ENCODE measurements around the gene PCSK4. TPM values are rescaled to one million over a fixed set of nuclear protein-coding genes. Genes with fewer than 3 reads are reported as not detected.
"Not testable (repeated sequence)": the region's sequence is repeated elsewhere in the genome, so short reads cannot be mapped to it uniquely, and the experiment has no call there.

PCSK4 gene
- total RNA-seq, 1 donor from 2014 or later, result 4.9 TPM

DNA sequence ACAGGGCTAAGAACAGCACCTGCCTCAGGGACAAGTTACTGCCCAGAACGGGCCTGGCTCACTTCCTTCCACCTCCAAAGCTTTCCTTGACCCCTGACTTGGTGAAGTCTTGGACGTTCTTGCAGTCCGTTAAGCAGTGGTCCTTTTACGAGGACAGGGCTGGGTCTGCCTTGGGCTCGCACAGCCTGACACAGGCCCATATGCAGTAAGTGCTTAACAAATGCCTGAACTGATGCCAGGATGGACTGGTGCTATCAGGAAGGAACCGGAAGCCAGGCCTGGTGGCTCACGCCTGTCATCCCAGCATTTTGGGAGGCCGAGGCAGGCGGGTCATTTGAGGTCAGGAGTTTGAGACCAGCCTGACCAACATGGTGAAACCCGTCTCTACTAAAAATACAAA, 31.9 kb upstream of the PCSK4 start:
- no peak for DNase-seq (ENCODE audit: low read depth)

GRCh38 chr19:1521636-1522035, 31.5 kb upstream of the PCSK4 start:
- DNase-seq (ENCODE audit: low read depth), result no peak

DNA sequence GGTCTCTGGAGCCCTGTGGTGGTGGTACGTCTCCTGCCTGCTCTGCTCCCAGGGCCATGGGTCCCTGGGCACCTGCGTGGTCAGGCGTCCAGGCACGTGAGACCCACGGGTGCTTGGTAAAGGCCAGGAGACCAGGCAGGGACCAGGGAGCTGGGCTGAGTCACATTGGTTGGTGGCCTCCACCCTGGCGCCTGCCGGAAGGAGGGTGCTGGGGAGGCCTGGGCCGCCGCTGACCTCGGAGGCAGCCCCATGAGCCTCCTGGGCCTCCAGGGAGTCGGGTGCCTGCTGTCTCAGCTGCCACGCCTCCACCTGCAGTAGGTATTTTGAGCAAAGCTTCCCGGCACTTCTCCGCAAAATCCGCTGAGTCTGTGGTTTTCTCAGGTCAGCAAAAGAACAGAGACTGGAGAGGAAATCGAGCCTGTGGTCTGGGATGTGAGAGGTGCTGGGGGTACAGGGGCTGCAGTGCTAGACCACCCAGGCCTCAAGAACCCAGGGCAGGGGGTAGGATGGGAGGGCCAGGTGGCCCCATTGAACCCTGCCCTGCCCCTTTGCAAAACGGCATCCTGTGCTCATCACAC, 30.1 kb upstream of the PCSK4 start:
- DNase-seq (ENCODE audit: low read depth), result no peak

- DNase-seq (ENCODE audit: low read depth), result not testable (repeated sequence)
Observed at GRCh38 chr19:1519802-1520201, 29.7 kb upstream of the PCSK4 start.

DNA sequence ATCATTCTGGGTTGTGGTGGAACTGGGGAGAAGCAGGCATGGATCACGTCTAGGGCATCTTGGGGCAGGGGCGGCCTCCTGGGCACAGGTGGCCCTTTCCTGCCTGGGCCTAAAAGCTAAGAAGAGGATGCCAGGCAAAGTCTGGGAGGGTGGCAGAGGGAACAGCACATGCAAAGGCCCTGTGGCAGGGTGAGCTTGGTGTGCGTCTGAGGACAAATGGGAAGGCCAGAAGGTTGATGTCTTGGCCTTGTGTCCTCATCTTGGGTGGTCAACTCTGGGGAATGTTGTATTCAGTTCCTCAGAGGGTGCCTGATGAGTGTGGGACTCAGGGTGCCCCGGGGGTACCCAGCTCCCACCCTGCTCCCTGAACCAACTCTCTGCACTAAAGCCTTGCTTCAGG, 28.3 kb upstream of the PCSK4 start:
- DNase-seq (ENCODE audit: low read depth), result no peak

DNA sequence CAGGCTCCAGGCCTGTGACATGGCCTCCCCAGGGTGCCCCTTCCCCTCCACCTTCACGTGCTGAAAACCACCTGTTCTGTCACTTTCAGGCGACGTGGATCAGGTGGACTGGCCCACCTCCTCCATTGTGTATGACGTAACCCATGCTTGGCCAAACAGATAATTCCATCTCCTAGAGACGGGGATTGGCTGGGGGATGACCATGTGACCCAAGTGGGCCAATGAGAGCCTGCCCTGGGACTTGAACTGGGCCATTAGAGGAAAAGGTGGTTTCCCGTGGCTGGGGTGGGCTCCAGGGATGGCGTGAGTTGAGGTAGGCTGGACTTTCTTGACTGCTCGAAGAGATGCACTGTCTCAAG, 26.2 kb upstream of the PCSK4 start:
- no peak for DNase-seq (ENCODE audit: low read depth)

DNA sequence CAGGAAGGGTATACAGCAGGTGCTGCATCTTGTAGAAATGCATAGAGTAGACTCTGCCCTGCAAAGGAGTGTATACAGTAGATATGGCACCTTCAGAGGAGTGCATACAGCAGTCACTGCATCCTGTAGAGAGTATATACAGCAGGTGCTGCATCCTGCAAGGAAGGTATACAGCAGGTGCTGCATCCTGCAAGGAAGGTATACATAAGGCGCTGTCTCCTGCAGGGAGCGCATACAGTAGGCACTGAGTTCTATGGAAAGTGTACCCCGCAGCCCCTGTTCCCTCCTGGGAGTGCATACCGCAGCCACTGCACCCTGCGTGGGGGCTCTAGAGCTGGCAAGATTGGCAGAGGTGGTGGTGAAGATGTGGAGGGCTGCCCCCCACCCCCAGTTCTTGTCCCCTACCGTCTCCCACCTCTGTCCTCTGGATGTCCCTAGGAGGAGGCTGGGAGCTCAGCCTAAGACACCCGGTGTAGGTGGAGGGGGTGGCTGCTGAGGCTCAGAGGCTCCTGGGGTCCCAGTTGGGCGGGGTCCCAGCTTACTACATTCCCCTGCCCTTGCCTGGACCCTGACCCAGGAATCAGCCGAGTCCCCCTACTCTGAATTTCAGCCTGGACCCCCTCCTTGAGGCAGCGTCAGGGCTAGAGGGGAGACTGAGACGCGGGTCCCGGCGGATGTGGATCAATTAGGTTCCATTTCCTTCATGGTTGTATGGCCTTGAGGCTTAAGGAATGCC, 25.0 kb upstream of the PCSK4 start:
- no peak for DNase-seq (ENCODE audit: low read depth)

- DNase-seq (ENCODE audit: low read depth), result no peak
Observed at GRCh38 chr19:1514295-1514661, 24.1 kb upstream of the PCSK4 start.

GRCh38 chr19:1513499-1514294, 23.5 kb upstream of the PCSK4 start:
- no peak for DNase-seq (ENCODE audit: low read depth)

DNA sequence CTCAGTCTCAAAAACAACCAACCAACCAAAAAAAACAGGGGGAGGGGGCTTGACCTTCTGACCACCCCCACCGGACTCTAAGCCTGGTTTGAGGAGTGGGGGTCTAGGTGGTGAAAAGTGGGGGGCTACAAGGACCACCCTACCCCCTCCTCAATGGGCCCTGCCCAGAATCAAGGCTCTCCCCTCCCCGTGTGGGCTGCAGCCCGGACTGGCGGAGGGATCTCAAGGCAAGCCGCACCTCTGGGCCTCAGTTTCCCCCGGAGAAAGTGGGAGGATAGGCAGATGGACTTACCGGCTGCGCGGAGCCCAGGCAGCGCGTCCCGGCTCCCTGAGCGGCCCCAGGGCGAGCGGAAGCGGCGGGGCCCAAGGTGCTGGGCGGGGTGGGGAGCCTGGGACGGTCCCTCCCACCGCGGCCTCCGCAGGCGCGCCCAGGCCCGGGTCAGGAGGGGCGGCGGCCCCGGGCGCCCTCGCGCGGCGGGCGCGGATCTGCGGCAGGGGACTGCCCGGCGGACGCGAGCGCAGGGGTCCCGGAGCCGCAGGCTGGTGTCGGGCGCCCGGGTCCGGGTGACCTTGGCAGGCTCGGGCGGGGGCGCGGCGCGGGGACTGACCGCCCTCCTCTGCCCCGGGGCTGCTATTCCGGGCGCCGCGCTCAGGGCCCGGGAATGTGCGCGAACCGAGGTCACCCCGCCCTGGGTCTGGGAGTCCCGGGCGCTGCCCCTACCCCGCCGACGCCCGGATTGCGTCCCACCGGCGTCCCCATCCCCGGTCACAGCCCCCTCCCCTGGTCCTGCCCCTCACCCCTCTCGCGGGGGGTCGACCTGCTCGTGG, 22.7 kb upstream of the PCSK4 start, which contains the start of gene ADAMTSL5:
ADAMTSL5 (minus strand) TSS at position 349 of the 828 bp plus-strand sequence. CDS start 2,076 bp downstream, outside the sequence.
- DNase-seq (ENCODE audit: low read depth), result no peak

GRCh38 chr19:1511318-1512317, 21.5 kb upstream of the PCSK4 start:
- no peak for DNase-seq (ENCODE audit: low read depth)

- no peak for DNase-seq (ENCODE audit: low read depth)
Observed at GRCh38 chr19:1510807-1511206, 20.7 kb upstream of the PCSK4 start.

GRCh38 chr19:1510442-1510806, 20.3 kb upstream of the PCSK4 start:
- no peak for DNase-seq (ENCODE audit: low read depth)

- no peak for DNase-seq (ENCODE audit: low read depth)
Observed at GRCh38 chr19:1509602-1510441, 19.7 kb upstream of the PCSK4 start.

DNA sequence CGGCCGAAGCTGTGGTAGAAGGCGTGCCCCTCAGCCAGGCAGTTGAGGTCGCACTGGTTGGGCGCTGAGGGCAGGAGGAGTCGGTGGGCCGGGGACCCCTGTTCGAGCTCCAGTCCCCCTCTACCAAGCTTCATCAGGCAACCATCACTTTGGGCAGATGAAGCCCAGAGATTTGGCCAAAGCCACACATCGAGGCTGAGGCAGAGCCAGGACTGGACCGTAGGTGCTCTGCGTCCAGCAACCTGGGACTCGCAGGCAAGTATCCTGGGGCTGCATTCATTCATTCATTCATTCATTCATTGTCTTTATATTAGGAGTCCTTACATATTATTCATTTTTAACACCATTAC, 18.3 kb upstream of the PCSK4 start:
- DNase-seq (ENCODE audit: low read depth), result no peak

GRCh38 chr19:1507763-1508506, 17.8 kb upstream of the PCSK4 start:
- DNase-seq (ENCODE audit: low read depth), result peak; percentile 88

GRCh38 chr19:1507192-1507660, 17.1 kb upstream of the PCSK4 start:
- no peak for DNase-seq (ENCODE audit: low read depth)

DNA sequence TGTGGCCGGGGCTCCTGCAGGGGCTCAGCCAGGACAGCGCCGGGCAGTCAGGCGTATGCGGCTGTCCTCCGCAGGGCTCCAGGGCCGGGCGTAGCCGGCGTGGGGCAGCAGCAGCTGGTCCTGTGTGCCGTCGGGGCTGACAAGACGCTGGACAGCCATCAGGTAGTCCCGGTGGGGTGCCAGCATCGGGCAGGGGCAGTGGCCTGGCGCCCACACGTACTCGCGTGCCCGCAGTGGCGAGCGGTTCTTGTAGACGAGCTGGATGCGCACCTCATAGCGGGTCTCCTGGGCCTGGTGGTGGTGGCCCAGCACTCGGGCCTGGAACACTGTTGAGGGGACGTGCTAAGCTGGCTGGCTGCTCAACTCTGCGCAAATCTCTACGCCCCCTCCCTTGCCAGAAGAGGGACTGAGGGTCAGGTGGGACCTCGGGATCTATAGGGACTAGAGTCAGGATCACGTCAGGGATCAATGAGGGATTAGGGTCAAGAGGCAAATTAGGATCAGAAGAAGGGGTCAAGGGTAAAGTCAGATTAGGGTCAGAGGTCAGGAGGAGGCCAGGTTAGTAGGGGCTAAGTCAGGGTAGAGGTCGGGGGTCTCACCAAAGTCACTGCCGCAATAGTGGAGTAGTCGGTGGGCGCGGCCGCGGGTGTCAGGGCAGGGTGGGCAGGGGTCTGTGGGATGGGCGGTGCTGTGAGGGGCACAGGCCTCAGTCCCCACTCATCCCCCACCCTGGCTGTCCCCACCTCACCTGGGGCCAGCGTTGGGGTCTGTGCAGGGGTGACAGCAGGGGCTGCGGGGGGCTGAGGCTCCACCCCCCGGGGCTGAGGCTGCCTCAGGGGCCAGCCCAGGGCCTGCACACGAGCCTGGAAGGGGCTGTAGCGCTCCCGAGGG, 16.1 kb upstream of the PCSK4 start:
- no peak for DNase-seq (ENCODE audit: low read depth)

Measured in renal cortical epithelial cell (primary cell).